PC-3 (cell line): ENCODE results near the gene PITX3. TPM values are rescaled to one million over a fixed set of nuclear protein-coding genes. Genes with fewer than 3 reads are reported as not detected.
"Not testable (repeated sequence)": the region's sequence is repeated elsewhere in the genome, so short reads cannot be mapped to it uniquely, and the experiment has no call there.

Experiments used
- ATAC-seq: fragments of 200-7000 bp; cut with Tn5 transposase; 2 replicates; pipeline ENCODE4 v1.9.1; 2020; ENCODE audit warnings: mild to moderate bottlenecking, moderate library complexity
- BruUV-seq: library from RNA; stranded (reverse); fragments of 400-500 nt; replicated peaks from 2 replicates; lab custom pipeline; 2021; lab: Mats Ljungman, UMichigan
- CTCF ChIA-PET: fragments of 300-600 bp; sonication (Branson Sonifier 250); formaldehyde crosslinking; loops from one replicate; lab custom pipeline; 2022; ENCODE audit warnings: antibody characterized with exemption; lab: Charles Lee
- POLR2A ChIA-PET: fragments of 300-600 bp; sonication (Branson Sonifier 250); formaldehyde crosslinking; loops from one replicate; lab custom pipeline; 2022; ENCODE audit warnings: antibody characterized with exemption; ENCODE audit not compliant: unreplicated experiment; lab: Charles Lee
- DNase-seq: peaks from one replicate; pipeline ENCODE4 v3.0.0-alpha.2; 2015
- H2AFZ ChIP-seq: fragments of 300-600 bp; sonication (generic); 2 replicates; pipeline ENCODE4 v1.6.0; 2016; ENCODE audit warnings: antibody characterized with exemption, low read length
- H3F3A ChIP-seq: fragments of 300-600 bp; sonication (generic); one replicate; pipeline ENCODE4 v1.6.0; 2017; ENCODE audit warnings: antibody characterized with exemption, low read length, control low read depth, mild to moderate bottlenecking; ENCODE audit not compliant: unreplicated experiment
- H3K27ac ChIP-seq: fragments of 300-600 bp; sonication (generic); 2 replicates; pipeline ENCODE4 v1.5.1; 2016; ENCODE audit warnings: mild to moderate bottlenecking, low read length
- H3K27me3 ChIP-seq: fragments of 300-600 bp; sonication (generic); 2 replicates; pipeline ENCODE4 v1.6.1; 2016; ENCODE audit warnings: low read length, mixed read lengths
- H3K36me3 ChIP-seq: fragments of 300-600 bp; sonication (generic); 2 replicates; pipeline ENCODE4 v1.6.1; 2016; ENCODE audit warnings: low read depth, mixed run types, low read length, mixed read lengths
- H3K4me1 ChIP-seq: fragments of 300-600 bp; sonication (generic); 2 replicates; pipeline ENCODE4 v1.5.1; 2016; ENCODE audit warnings: low read length; ENCODE audit not compliant: insufficient read depth
- H3K4me2 ChIP-seq: fragments of 300-600 bp; sonication (generic); 2 replicates; pipeline ENCODE4 v1.6.0; 2016; ENCODE audit warnings: low read length
- H3K4me3 ChIP-seq: fragments of 300-600 bp; sonication (generic); 2 replicates; pipeline ENCODE4 v1.5.1; 2016; ENCODE audit warnings: mild to moderate bottlenecking, low read length, mixed read lengths
- H3K79me2 ChIP-seq: fragments of 300-600 bp; sonication (generic); 2 replicates; pipeline ENCODE4 v1.6.1; 2017; ENCODE audit warnings: low read length, mixed read lengths
- H3K9ac ChIP-seq: fragments of 300-600 bp; sonication (generic); 2 replicates; pipeline ENCODE4 v1.6.0; 2016; ENCODE audit warnings: mild to moderate bottlenecking, low read length
- H3K9me2 ChIP-seq: fragments of 300-600 bp; sonication (generic); replicated peaks from 2 replicates; pipeline ENCODE4 v1.6.1; 2016; ENCODE audit warnings: mixed run types, low read length, mixed read lengths
- H3K9me3 ChIP-seq: fragments of 300-600 bp; sonication (generic); 2 replicates; pipeline ENCODE4 v1.6.1; 2016; ENCODE audit warnings: low read length, mixed read lengths
- H4K20me1 ChIP-seq: fragments of 300-600 bp; sonication (generic); 2 replicates; pipeline ENCODE4 v1.6.1; 2016; ENCODE audit warnings: low read length, mixed read lengths
- CTCF ChIP-seq: fragments of 300-600 bp; sonication (generic); conservative IDR thresholded peaks from 2 replicates; pipeline ENCODE4 v1.5.1; 2017; ENCODE audit warnings: antibody characterized with exemption, low read depth, mild to moderate bottlenecking, low read length
- EZH2 ChIP-seq: fragments of 300-600 bp; sonication (generic); IDR thresholded peaks from one replicate; pipeline ENCODE4 v1.6.1; 2017; ENCODE audit warnings: antibody characterized with exemption, mild to moderate bottlenecking, low read length; ENCODE audit not compliant: unreplicated experiment
- EZH2phosphoT487 ChIP-seq: fragments of 300-600 bp; sonication (generic); IDR thresholded peaks from 2 replicates; pipeline ENCODE4 v1.6.1; 2018; ENCODE audit warnings: mild to moderate bottlenecking, antibody characterized with exemption, low read length, borderline replicate concordance
- intact Hi-C: fragments of 100-400 bp; cut with micrococcal nuclease; formaldehyde crosslinking; loops from 2 replicates; pipeline ENCODE4 v1.9.0; 2023
- total RNA-seq: library from RNA; depleted of rRNA; stranded (reverse); fragments of >200 nt; gene quantifications from 2 replicates; pipeline ENCODE4 v1.2.3, GENCODE V29; 2014

The PITX3 gene
- total RNA-seq, 1 experiment from 2014 or later = not detected

GRCh38 chr10:102195296-102195870 is 45.9 kb downstream of the PITX3 start:
- H3K9me3 ChIP-seq = no peaks in the 10 kb centered on the region
- no peaks in the 10 kb centered on the region for H3F3A ChIP-seq
- BruUV-seq = no TSS peak
- H3K4me2 ChIP-seq = no peak overlapping the region
- DNase-seq (no peak), ATAC-seq (no peak)
- H3K27ac ChIP-seq = no peak overlapping the region
- no peak overlapping the region for H2AFZ ChIP-seq
- no peaks in the 10 kb centered on the region for H3K36me3 ChIP-seq
- ChIA-PET POLR2A (no interaction called here), CTCF (no interaction called here)
- H3K27me3 ChIP-seq = no peaks in the 10 kb centered on the region
- intact Hi-C loops = no loop called here
- H3K79me2 ChIP-seq = no peaks in the 10 kb centered on the region
- no peak overlapping the region for H3K4me3 ChIP-seq
- H4K20me1 ChIP-seq = no peaks in the 10 kb centered on the region
- H3K9ac ChIP-seq = no peak overlapping the region
- TF ChIP-seq EZH2phosphoT487 (no peak), CTCF (no peak), EZH2 (no peak)
- 0 out of 2 replicates have a peak, but pooled peaks cover 7% of the 10 kb centered on the region for H3K4me1 ChIP-seq
- H3K9me2 ChIP-seq = no peaks in the 10 kb centered on the region

- no peak overlapping the region for H3K27ac ChIP-seq
- H3K9me2 ChIP-seq = no peaks in the 10 kb centered on the region
- TF ChIP-seq EZH2phosphoT487 (no peak), CTCF (no peak), EZH2 (no peak)
- ATAC-seq = no peak
- H2AFZ ChIP-seq = no peak overlapping the region
- H3K36me3 ChIP-seq = no peaks in the 10 kb centered on the region
- POLR2A ChIA-PET = no interaction called here
- no peaks in the 10 kb centered on the region for H3K79me2 ChIP-seq
- H3K4me1 ChIP-seq = no peaks in the 10 kb centered on the region
- intact Hi-C loops = no loop called here
- H3K4me2 ChIP-seq = no peak overlapping the region
- H3K27me3 ChIP-seq = no peaks in the 10 kb centered on the region
- H3K9ac ChIP-seq = no peak overlapping the region
- H3K9me3 ChIP-seq = no peaks in the 10 kb centered on the region
- BruUV-seq = no TSS peak
- CTCF ChIA-PET = no interaction called here
- no peaks in the 10 kb centered on the region for H3F3A ChIP-seq
- DNase-seq = no peak
- H3K4me3 ChIP-seq = no peak overlapping the region
- no peaks in the 10 kb centered on the region for H4K20me1 ChIP-seq
Measured at GRCh38 chr10:102191956-102192355, 49.4 kb downstream of the PITX3 start.

GRCh38 chr10:102188941-102189898 is 52.1 kb downstream of the PITX3 start:
- H3K9me2 ChIP-seq, H3K9me3 ChIP-seq, H3K4me3 ChIP-seq, H3F3A ChIP-seq, H3K36me3 ChIP-seq, ATAC-seq, H3K9ac ChIP-seq, H3K27ac ChIP-seq, H4K20me1 ChIP-seq, DNase-seq, CTCF ChIA-PET, H2AFZ ChIP-seq, intact Hi-C loops, H3K4me2 ChIP-seq, H3K4me1 ChIP-seq, POLR2A ChIA-PET, BruUV-seq, H3K79me2 ChIP-seq, H3K27me3 ChIP-seq: not testable (repeated sequence)
